ENCODE measurements around the gene LMNB1. TPM values are rescaled to one million over a fixed set of nuclear protein-coding genes. Genes with fewer than 3 reads are reported as not detected.

Gene LMNB1
- total RNA-seq, 1 experiment from 2014 or later, result 31.6 TPM

- Mint-ChIP-seq H3K4me1 (ENCODE audit: insufficient read depth, unreplicated experiment) (no peaks in the 10 kb centered on the region), H3K4me3 (ENCODE audit: unreplicated experiment) (no peak overlapping the region), H3K36me3 (ENCODE audit: insufficient read depth, unreplicated experiment) (peaks cover 5% of the 10 kb centered on the region), H3K9me3 (ENCODE audit: unreplicated experiment) (no peaks in the 10 kb centered on the region), H3K27me3 (ENCODE audit: insufficient read depth, unreplicated experiment) (no peaks in the 10 kb centered on the region), H3K27ac (ENCODE audit: low read depth, unreplicated experiment) (no peak overlapping the region)
- intact Hi-C loops (cut with micrococcal nuclease), result no loop called here
- no peak for DNase-seq (ENCODE audit: unreplicated experiment)
- CTCF ChIA-PET, result interaction anchor here (0.5 to 0.8 kb wide), 2 partner anchors 37 to 60 kb away, joined by 3 to 4 read pairs; no protein-coding TSS in a partner anchor
- TF ChIP-seq CTCF (IDR thresholded peaks at IDR 0.05; ENCODE audit: unreplicated experiment), result no peak
- BruUV-seq (replicated peaks), result no TSS peak
- POLR2A ChIA-PET, result interaction anchor here (0.6 kb wide), 1 partner anchor 511 kb away, joined by 3 read pairs; no protein-coding TSS in a partner anchor
Observed at GRCh38 chr5:126877602-126878001, 100.7 kb downstream of the LMNB1 start.

- POLR2A ChIA-PET, result no interaction called here
- Mint-ChIP-seq H3K9me3 (ENCODE audit: unreplicated experiment) (no peaks in the 10 kb centered on the region), H3K4me3 (ENCODE audit: unreplicated experiment) (no peak overlapping the region), H3K27me3 (ENCODE audit: insufficient read depth, unreplicated experiment) (no peaks in the 10 kb centered on the region), H3K36me3 (ENCODE audit: insufficient read depth, unreplicated experiment) (peaks cover 4% of the 10 kb centered on the region), H3K27ac (ENCODE audit: low read depth, unreplicated experiment) (no peak overlapping the region), H3K4me1 (ENCODE audit: insufficient read depth, unreplicated experiment) (no peaks in the 10 kb centered on the region)
- intact Hi-C loops (cut with micrococcal nuclease), result no loop called here
- TF ChIP-seq CTCF (IDR thresholded peaks at IDR 0.05; ENCODE audit: unreplicated experiment), result no peak
- BruUV-seq (replicated peaks), result no TSS peak
- CTCF ChIA-PET, result interaction anchor here (0.5 kb wide), 1 partner anchor 37 kb away, joined by 3 read pairs; no protein-coding TSS in a partner anchor
- DNase-seq (ENCODE audit: unreplicated experiment), result no peak
Observed at GRCh38 chr5:126878085-126878484, 101.1 kb downstream of the LMNB1 start.

- Mint-ChIP-seq H3K36me3 (ENCODE audit: insufficient read depth, unreplicated experiment) (no peaks in the 10 kb centered on the region), H3K4me1 (ENCODE audit: insufficient read depth, unreplicated experiment) (no peaks in the 10 kb centered on the region), H3K27ac (ENCODE audit: low read depth, unreplicated experiment) (no peak overlapping the region), H3K9me3 (ENCODE audit: unreplicated experiment) (no peaks in the 10 kb centered on the region), H3K27me3 (ENCODE audit: insufficient read depth, unreplicated experiment) (no peaks in the 10 kb centered on the region), H3K4me3 (ENCODE audit: unreplicated experiment) (no peak overlapping the region)
- ChIA-PET POLR2A (no interaction called here), CTCF (no interaction called here)
- BruUV-seq (replicated peaks), result no TSS peak
- TF ChIP-seq CTCF (IDR thresholded peaks at IDR 0.05; ENCODE audit: unreplicated experiment), result no peak
- intact Hi-C loops (cut with micrococcal nuclease), result no loop called here
- no peak for DNase-seq (ENCODE audit: unreplicated experiment)
Observed at GRCh38 chr5:126878634-126879033, 101.7 kb downstream of the LMNB1 start.

GRCh38 chr5:126881821-126882600 lies 105.1 kb downstream of the LMNB1 start:
- no TSS peak for BruUV-seq (replicated peaks)

More at GRCh38 chr5:126881821-126882600, 105.1 kb downstream of the LMNB1 start:
- Mint-ChIP-seq H3K9me3 (ENCODE audit: unreplicated experiment) (no peaks in the 10 kb centered on the region), H3K4me3 (ENCODE audit: unreplicated experiment) (no peak overlapping the region), H3K27ac (ENCODE audit: low read depth, unreplicated experiment) (no peak overlapping the region), H3K27me3 (ENCODE audit: insufficient read depth, unreplicated experiment) (no peaks in the 10 kb centered on the region), H3K36me3 (ENCODE audit: insufficient read depth, unreplicated experiment) (no peaks in the 10 kb centered on the region), H3K4me1 (ENCODE audit: insufficient read depth, unreplicated experiment) (peaks cover 12% of the 10 kb centered on the region)
- no peak for DNase-seq (ENCODE audit: unreplicated experiment)
- intact Hi-C loops (cut with micrococcal nuclease), result no loop called here
- POLR2A ChIA-PET, result interaction anchor here (0.6 kb wide), 1 partner anchor 1201 kb away, joined by 3 read pairs; no protein-coding TSS in a partner anchor
- no peak for TF ChIP-seq CTCF (IDR thresholded peaks at IDR 0.05; ENCODE audit: unreplicated experiment)
- CTCF ChIA-PET, result interaction anchor here (0.6 to 1.0 kb wide), 3 partner anchors 45 to 672 kb away, joined by 3 to 4 read pairs (median 3); no protein-coding TSS in a partner anchor
